Muscle layer of duodenum (tissue), 2 donors: ENCODE measurements around the gene HOXC12.

Experiments used
- H3K27ac ChIP-seq: one replicate; pipeline ENCODE4 v1.7.0; 2013; ENCODE audit warnings: mild to moderate bottlenecking, low read length
- H3K27me3 ChIP-seq: one replicate; pipeline ENCODE4 v1.7.0; 2013; ENCODE audit warnings: low read depth, mild to moderate bottlenecking, control low read depth, low read length
- H3K36me3 ChIP-seq, 2 donors: one replicate each; pipeline ENCODE4 v1.7.0; 2013; ENCODE audit warnings: low read length in 2 of 2, control low read depth in 1 of 2, mild to moderate bottlenecking in 1 of 2; ENCODE audit not compliant: insufficient read depth in 2 of 2, control insufficient read depth in 1 of 2
- H3K4me1 ChIP-seq, 2 donors: one replicate each; pipeline ENCODE4 v1.7.0; 2013; ENCODE audit warnings: low read length in 2 of 2, mild to moderate bottlenecking in 2 of 2, control low read depth in 1 of 2, moderate library complexity in 1 of 2; ENCODE audit not compliant: insufficient read depth in 2 of 2, control insufficient read depth in 1 of 2
- H3K4me3 ChIP-seq, 2 donors: one replicate each; pipeline ENCODE4 v1.7.0; 2013; ENCODE audit warnings: low read length in 2 of 2, low read depth in 1 of 2, mild to moderate bottlenecking in 1 of 2
- H3K9me3 ChIP-seq, 2 donors: one replicate each; pipeline ENCODE4 v1.7.0; 2013; ENCODE audit warnings: low read length in 2 of 2, control low read depth in 1 of 2, mild to moderate bottlenecking in 1 of 2; ENCODE audit not compliant: control insufficient read depth in 1 of 2
- donor health status: healthy.

HOXC12 gene

GRCh38 chr12:53982648-53983567 is 28.2 kb downstream of the HOXC12 start:
- Histone ChIP-seq H3K4me3 (no peak overlapping the region), H3K27me3 (peaks cover 88% of the 10 kb centered on the region), H3K9me3 (peaks cover 0 to 4% of the 10 kb centered on the region in 2 donors), H3K27ac (no peak overlapping the region), H3K4me1 (peaks cover 0 to 30% of the 10 kb centered on the region in 2 donors), H3K36me3 (no peaks in the 10 kb centered on the region)

DNA sequence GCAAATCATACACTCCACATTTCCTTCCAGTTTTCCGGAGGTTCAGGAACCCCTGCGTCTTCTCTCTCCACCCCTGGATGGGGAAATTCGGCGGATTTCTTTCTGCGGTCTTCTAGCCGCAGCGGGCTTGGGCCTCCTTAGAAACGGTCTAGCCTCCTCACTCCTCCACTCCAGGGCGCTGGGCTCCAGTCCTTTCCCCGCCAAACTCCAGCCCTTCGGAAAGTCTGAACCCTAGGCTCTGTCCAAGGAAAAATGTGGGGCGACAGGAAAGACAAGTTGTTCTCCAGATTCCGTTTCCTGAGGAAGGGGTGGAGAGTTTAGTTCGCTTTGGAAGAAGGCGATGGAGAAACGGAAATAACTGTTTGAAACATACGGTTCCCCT is 28.9 kb downstream of the HOXC12 start:
- peaks cover 0 to 30% of the 10 kb centered on the region in 2 donors for H3K4me1 ChIP-seq
- H3K9me3 ChIP-seq: peaks cover 0 to 4% of the 10 kb centered on the region in 2 donors
- H3K36me3 ChIP-seq: no peaks in the 10 kb centered on the region
- no peak overlapping the region for H3K27ac ChIP-seq
- H3K4me3 ChIP-seq: no peak overlapping the region
- H3K27me3 ChIP-seq: peaks cover 91% of the 10 kb centered on the region

DNA sequence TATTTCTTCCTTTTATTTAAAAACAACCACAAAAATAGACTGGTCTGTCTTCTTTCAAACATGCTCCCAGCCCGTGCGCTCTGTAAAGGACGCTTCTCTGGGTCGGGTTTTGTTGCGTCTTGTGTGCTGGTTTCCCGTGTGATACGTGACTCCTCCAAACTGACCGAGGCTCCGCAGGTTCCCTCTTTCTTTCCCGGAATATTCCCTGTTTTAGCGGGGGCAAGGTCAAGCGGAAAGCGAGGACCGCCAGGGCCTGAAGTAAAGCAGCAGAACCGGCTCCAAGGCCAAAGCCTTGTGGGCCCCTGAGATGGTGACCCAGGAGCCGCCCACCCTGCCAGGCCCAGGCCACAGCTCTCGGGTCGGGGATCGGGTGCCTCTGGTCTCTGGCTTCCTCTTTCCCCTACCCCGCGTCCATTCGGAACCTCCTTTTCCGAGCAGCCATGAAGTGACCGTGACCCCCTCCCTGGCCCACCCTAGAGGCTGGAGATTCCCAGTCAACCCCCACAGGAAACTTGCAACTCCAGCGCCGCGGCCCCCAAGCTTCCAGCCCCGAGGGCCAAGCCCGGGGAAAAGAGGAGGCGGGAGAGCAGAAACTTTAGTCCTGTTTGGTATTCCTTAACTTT is 29.4 kb downstream of the HOXC12 start:
- peaks cover 0 to 4% of the 10 kb centered on the region in 2 donors for H3K9me3 ChIP-seq
- peaks cover 91% of the 10 kb centered on the region for H3K27me3 ChIP-seq
- no peak overlapping the region for H3K27ac ChIP-seq
- H3K4me1 ChIP-seq: peaks cover 0 to 30% of the 10 kb centered on the region in 2 donors
- H3K36me3 ChIP-seq: no peaks in the 10 kb centered on the region
- no peak overlapping the region for H3K4me3 ChIP-seq

DNA sequence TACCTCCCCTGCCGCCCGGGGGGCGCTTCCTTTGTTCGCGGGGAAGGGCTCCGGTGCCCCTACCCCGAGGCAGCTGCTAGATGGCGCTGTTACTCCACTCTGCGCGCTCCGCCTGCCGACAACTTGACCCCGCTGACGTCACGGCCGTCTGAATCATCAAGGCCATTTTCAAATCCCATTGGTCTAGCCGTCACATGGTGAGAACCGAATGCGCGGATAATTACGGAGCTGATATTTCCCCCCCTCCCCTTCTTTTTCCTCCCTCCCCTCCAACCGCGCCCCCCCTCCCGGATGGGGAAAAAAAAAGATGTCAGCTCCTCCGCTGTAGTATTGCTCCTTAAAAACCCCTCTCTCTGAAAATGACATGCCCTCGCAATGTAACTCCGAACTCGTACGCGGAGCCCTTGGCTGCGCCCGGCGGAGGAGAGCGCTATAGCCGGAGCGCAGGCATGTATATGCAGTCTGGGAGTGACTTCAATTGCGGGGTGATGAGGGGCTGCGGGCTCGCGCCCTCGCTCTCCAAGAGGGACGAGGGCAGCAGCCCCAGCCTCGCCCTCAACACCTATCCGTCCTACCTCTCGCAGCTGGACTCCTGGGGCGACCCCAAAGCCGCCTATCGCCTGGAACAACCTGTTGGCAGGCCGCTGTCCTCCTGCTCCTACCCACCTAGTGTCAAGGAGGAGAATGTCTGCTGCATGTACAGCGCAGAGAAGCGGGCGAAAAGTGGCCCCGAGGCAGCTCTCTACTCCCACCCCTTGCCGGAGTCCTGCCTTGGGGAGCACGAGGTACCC is 30.4 kb downstream of the HOXC12 start, which contains the start of gene HOXC10:
HOXC10 (plus strand) TSS at position 246 of the 791 bp plus-strand sequence; CDS start at position 360, 114 bp downstream.
- H3K4me3 ChIP-seq: peak within 1 kb of the TSS; percentile 37 to 47
- peaks cover 91% of the 10 kb centered on the region for H3K27me3 ChIP-seq
- peaks cover 0 to 4% of the 10 kb centered on the region in 2 donors for H3K9me3 ChIP-seq
- H3K36me3 ChIP-seq: no peaks in the 10 kb centered on the region
- H3K27ac ChIP-seq: no peak within 1 kb of the TSS
- H3K4me1 ChIP-seq: peaks cover 0 to 30% of the 10 kb centered on the region in 2 donors

DNA sequence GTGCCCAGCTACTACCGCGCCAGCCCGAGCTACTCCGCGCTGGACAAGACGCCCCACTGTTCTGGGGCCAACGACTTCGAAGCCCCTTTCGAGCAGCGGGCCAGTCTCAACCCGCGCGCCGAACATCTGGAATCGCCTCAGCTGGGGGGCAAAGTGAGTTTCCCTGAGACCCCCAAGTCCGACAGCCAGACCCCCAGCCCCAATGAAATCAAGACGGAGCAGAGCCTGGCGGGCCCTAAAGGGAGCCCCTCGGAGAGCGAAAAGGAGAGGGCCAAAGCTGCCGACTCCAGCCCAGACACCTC is 30.9 kb downstream of the HOXC12 start:
- H3K27me3 ChIP-seq: peaks cover 93% of the 10 kb centered on the region
- H3K4me3 ChIP-seq: peak overlapping the region in 1 of 2 donors; percentile 47
- no peak overlapping the region for H3K27ac ChIP-seq
- H3K9me3 ChIP-seq: peaks cover 0 to 4% of the 10 kb centered on the region in 2 donors
- H3K36me3 ChIP-seq: no peaks in the 10 kb centered on the region
- peaks cover 0 to 30% of the 10 kb centered on the region in 2 donors for H3K4me1 ChIP-seq

GRCh38 chr12:53985994-53986685 is 31.4 kb downstream of the HOXC12 start:
- H3K27me3 ChIP-seq: peaks cover 93% of the 10 kb centered on the region
- peaks cover 0 to 30% of the 10 kb centered on the region in 2 donors for H3K4me1 ChIP-seq
- H3K4me3 ChIP-seq: peak overlapping the region in 1 of 2 donors; percentile 47
- H3K27ac ChIP-seq: no peak overlapping the region
- H3K36me3 ChIP-seq: no peaks in the 10 kb centered on the region
- peaks cover 0 to 4% of the 10 kb centered on the region in 2 donors for H3K9me3 ChIP-seq

- peaks cover 0 to 30% of the 10 kb centered on the region in 2 donors for H3K4me1 ChIP-seq
These were observed 32.2 kb downstream of the HOXC12 start for GRCh38 chr12:53986686-53987483.

GRCh38 chr12:53987787-53988230 is 33.1 kb downstream of the HOXC12 start:
- peaks cover 93% of the 10 kb centered on the region for H3K27me3 ChIP-seq
- no peak overlapping the region for H3K27ac ChIP-seq
- H3K36me3 ChIP-seq: no peaks in the 10 kb centered on the region
- no peak overlapping the region for H3K4me3 ChIP-seq
- H3K4me1 ChIP-seq: peaks cover 0 to 27% of the 10 kb centered on the region in 2 donors
- H3K9me3 ChIP-seq: peaks cover 0 to 4% of the 10 kb centered on the region in 2 donors

More at GRCh38 chr12:53986686-53987483, 32.2 kb downstream of the HOXC12 start:
- Histone ChIP-seq H3K27ac (no peak overlapping the region), H3K36me3 (no peaks in the 10 kb centered on the region), H3K4me3 (no peak overlapping the region), H3K27me3 (peaks cover 95% of the 10 kb centered on the region), H3K9me3 (peaks cover 0 to 4% of the 10 kb centered on the region in 2 donors)

DNA sequence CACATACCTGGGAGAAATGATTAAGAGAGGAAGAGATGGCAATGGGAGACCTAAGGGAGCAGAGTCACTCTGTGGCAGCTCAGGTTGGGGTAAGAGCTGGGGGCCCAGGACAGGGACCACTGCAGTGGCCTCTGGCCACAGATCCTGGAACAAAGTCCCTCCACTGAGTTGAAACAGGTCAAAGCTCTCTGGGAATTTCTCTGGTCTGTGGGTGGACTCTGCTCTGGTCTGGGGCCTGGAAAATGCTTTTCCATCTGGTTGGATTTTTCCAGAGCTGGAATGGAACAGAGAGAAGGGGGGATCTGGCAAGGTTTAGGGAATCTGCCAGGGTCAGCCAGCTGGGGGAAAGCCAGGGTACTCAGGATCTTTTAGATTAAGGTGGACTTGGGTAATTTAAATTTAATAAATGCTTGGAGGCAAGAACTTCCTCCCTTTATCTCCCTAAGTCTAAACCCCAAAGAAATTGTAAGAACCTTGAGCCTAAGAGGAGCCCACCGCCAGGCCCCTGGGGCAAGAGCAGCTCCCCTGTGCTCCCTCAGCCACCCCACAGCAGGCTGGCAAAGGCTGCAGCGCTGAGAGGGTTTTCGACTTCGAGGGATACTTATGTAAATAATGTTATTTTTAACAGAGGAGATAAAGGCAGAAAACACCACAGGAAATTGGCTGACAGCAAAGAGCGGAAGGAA is 34.0 kb downstream of the HOXC12 start:
- peaks cover 0 to 18% of the 10 kb centered on the region in 2 donors for H3K4me1 ChIP-seq
- peaks cover 93% of the 10 kb centered on the region for H3K27me3 ChIP-seq
- no peaks in the 10 kb centered on the region for H3K9me3 ChIP-seq
- H3K4me3 ChIP-seq: no peak overlapping the region
- no peaks in the 10 kb centered on the region for H3K36me3 ChIP-seq
- no peak overlapping the region for H3K27ac ChIP-seq
